Measurements from ENCODE around the gene GOLGA6L10. TPM values are rescaled to one million over a fixed set of nuclear protein-coding genes. Genes with fewer than 3 reads are reported as not detected.
A peak's percentile ranks its signal among the peaks of the same experiment; 100 is the strongest.

The GOLGA6L10 gene
- total RNA-seq, 1 donor from 2014 or later = 4.1 TPM

DNA sequence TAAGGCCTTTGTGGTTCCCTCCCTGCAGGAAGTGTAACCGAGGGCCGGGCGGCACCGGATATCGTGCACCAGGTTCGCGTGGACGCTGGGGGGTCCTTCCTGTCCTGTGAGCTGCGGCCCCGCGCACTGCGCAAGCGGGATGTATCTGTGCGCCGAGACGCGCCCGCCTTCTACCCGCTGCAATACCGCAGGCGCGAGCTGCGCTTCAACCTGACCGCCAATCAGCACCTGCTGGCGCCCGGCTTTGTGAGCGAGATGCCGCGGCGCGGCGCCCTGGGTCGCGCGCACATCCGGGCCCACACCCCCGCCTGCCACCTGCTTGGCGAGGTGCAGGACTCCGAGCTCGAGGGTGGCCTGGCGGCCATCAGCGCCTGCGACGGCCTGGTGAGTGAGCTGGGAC is 50.8 kb downstream of the GOLGA6L10 start:
- peak; percentile 4 for DNase-seq

DNA sequence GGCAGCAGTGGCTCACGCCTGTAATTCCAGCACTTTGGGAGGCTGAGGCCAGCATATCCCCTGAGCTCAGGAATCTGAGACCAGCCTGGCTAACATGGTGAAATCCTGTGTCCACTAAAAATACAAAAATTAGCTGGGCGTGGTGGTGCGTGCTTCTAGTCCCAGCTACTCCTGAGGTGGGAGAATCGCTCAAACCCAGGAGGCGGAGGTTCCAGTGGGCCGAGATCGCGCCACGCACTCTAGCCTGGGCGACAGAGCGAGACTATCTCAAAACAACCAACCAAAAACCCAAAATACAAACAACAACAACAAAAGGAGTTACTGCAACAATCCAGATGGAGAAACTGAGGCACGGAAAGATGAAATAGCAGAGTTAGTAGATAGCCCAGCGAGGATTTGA is 51.2 kb downstream of the GOLGA6L10 start:
- no peak for DNase-seq

DNA sequence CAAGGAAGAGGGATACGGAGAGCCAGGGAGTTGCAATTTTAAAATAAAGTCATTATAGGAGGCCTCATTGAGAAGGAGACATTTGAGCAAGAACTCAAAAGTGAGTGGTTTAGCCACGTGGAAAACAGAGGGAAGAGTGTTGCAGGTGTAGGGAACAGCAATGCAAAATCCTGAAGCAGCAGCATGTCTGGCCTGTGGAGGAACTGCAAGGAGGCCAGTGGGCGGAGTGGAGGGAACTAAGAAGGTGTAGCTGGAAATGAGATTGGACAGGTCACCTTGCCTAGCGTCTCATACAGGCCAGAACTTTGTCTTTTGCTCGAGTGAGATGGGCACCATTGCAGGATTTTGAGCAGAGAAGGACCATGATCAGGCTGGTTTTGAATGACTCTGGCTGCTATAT is 51.7 kb downstream of the GOLGA6L10 start:
- DNase-seq = no peak

DNA sequence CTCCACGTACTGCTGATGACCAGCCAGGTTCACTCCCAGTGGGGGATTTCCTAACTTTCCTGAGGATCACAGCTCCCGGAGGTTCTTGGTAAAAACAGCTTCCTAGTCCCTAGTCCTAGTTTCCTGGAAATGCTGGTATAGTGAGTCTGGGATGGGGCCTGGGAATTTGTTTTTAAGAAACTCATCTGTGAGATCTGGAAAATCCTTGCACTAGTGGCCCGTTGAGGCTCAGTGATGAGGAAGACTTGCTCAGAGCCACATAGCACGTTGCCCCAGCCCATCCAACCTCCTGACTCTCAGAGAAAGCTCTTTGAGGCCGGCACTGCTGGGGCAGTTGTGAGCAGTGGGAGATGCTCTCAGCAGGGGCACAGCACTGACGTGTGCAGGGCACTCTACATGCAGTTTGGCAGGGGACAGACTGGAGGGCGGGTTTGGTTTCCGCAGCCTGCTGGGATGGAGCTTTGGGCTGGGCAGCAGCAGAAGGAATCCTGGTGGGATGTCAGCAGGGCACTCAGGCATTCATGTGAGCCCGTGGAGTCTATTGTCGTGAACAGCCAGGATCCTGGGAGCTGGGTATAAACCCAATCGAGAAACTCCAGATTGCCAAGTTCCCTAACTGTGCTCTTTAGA is 55.1 kb downstream of the GOLGA6L10 start:
- DNase-seq = no peak

DNA sequence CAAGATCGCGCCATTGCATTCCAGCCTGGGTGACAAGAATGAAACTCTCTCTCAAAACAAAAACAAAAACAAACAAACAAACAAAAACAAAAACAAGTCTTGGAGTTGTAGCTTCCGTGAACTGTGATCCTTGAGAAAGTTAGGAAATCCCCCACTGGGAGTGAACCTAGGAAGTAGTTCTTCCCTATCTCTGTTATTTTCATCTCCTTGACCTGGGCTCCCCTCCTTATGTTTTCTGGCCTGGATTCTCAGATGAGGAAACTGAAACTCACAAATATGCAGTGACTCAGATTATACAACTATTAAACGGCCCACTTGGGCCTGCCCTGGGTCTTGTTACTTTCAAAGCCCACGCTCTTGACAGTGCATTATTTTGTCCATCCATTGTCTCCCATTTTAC is 57.0 kb downstream of the GOLGA6L10 start:
- no peak for DNase-seq

Other genes with a start within 250 kb of the GOLGA6L10 start
- gene EFL1, start 86.7 kb downstream of the GOLGA6L10 start, total RNA-seq = 30.1 TPM
- 1.8 TPM for gene SAXO2, start 86.7 kb downstream of the GOLGA6L10 start, total RNA-seq
- gene GOLGA6L9, start 80.3 kb upstream of the GOLGA6L10 start, total RNA-seq = 8.4 TPM
- gene RPS17, start 191.0 kb upstream of the GOLGA6L10 start, total RNA-seq = 1,308 TPM